HCT116 (cell line): ENCODE data around the gene FAM168A. TPM values are rescaled to one million over a fixed set of nuclear protein-coding genes. Genes with fewer than 3 reads are reported as not detected.

ENCODE experiments used
- ATAC-seq: fragments of 200-7000 bp; cut with Tn5 transposase; 2 replicates; pipeline ENCODE4 v1.9.1; 2020; ENCODE audit warnings: mild to moderate bottlenecking, moderate library complexity
- BruUV-seq: library from RNA; stranded (reverse); fragments of 400-500 nt; replicated peaks from 2 replicates; lab custom pipeline; 2021; lab: Mats Ljungman, UMichigan
- CTCF ChIA-PET: fragments of 300-600 bp; sonication (Branson Sonifier 250); formaldehyde crosslinking; loops from one replicate; lab custom pipeline; 2021; ENCODE audit warnings: antibody characterized with exemption; lab: Charles Lee
- POLR2A ChIA-PET: fragments of 300-600, 350-600 bp; sonication (Branson Sonifier 250); formaldehyde crosslinking; loops from one replicate; lab custom pipeline; 2021; ENCODE audit warnings: antibody characterized with exemption; lab: Charles Lee
- RAD21 ChIA-PET, 2 experiments: fragments of 300-600 bp; sonication (Branson Sonifier 250); formaldehyde crosslinking; loops; one replicate each; lab custom pipeline; 2023; ENCODE audit warnings: low total read pairs in 2 of 2; ENCODE audit not compliant: uncharacterized antibody in 2 of 2, unreplicated experiment in 2 of 2, low non-redundant PET in 1 of 2; lab: Charles Lee
- DNase-seq: peaks from one replicate; pipeline ENCODE4 v3.0.0-alpha.2; 2010; ENCODE audit warnings: low read depth, low spot score
- H2AFZ ChIP-seq: fragments of 200-600 bp; shearing (Covaris generic), sonication (generic); 2 replicates; pipeline ENCODE4 v1.6.1; 2017; ENCODE audit warnings: low read depth, mixed run types, mixed read lengths, antibody characterized with exemption, low read length; ENCODE audit not compliant: poor library complexity, severe bottlenecking
- H3K27ac ChIP-seq: 2 replicates; pipeline ENCODE4 v1.5.1; 2012; ENCODE audit warnings: low read depth, low read length
- H3K27me3 ChIP-seq: fragments of 200-600 bp; sonication (generic); 2 replicates; pipeline ENCODE4 v1.6.1; 2016; ENCODE audit warnings: mixed run types, low read length, mixed read lengths; ENCODE audit not compliant: insufficient read depth
- H3K36me3 ChIP-seq, 2 experiments: fragments of 200-500 bp in 1 of 2; fragments of 200-600 bp in 1 of 2; sonication (Bioruptor generic) in 1 of 2; sonication (generic) in 1 of 2; 2 replicates each; pipeline versions ENCODE4 v1.5.1 to v1.6.1; 2014 to 2016; ENCODE audit warnings: low read length in 2 of 2, inconsistent platforms in 1 of 2, mixed read lengths in 1 of 2, mixed run types in 1 of 2; ENCODE audit not compliant: insufficient read depth in 2 of 2, control insufficient read depth in 1 of 2
- H3K4me1 ChIP-seq, 2 experiments: fragments of 200-600 bp in 1 of 2; sonication (generic) in 1 of 2; 2 replicates each; pipeline versions ENCODE4 v1.5.1 to v1.6.1; 2012 to 2017; ENCODE audit warnings: low read length in 2 of 2, inconsistent platforms in 1 of 2, mild to moderate bottlenecking in 1 of 2, mixed read lengths in 1 of 2, mixed run types in 1 of 2, moderate library complexity in 1 of 2; ENCODE audit not compliant: insufficient read depth in 2 of 2, control insufficient read depth in 1 of 2
- H3K4me2 ChIP-seq: fragments of 200-600 bp; sonication (generic); 2 replicates; pipeline ENCODE4 v1.6.1; 2017; ENCODE audit warnings: mixed run types, low read length, mixed read lengths
- H3K4me3 ChIP-seq, 2 experiments: fragments of 200-600 bp in 1 of 2; sonication (generic) in 1 of 2; replicated peaks in 1 of 2; 2 replicates each; pipeline ENCODE4 v1.5.1; 2011 to 2016; ENCODE audit warnings: low read length in 2 of 2, control low read depth in 1 of 2, low read depth in 1 of 2, mild to moderate bottlenecking in 1 of 2, mixed read lengths in 1 of 2, mixed run types in 1 of 2
- H3K79me2 ChIP-seq: fragments of 200-600 bp; sonication (generic); 2 replicates; pipeline ENCODE4 v1.6.1; 2017; ENCODE audit warnings: mild to moderate bottlenecking, mixed run types, low read length, moderate library complexity, mixed read lengths; ENCODE audit not compliant: insufficient read depth
- H3K9ac ChIP-seq: fragments of 200-600 bp; sonication (generic); 2 replicates; pipeline ENCODE4 v1.6.1; 2016; ENCODE audit warnings: low read length, mixed read lengths
- H3K9me2 ChIP-seq: fragments of 200-600 bp; sonication (generic), shearing (Covaris generic); 2 replicates; pipeline ENCODE4 v1.6.1; 2017; ENCODE audit warnings: mixed run types, mild to moderate bottlenecking, moderate library complexity; ENCODE audit not compliant: insufficient read depth
- H3K9me3 ChIP-seq, 2 experiments: fragments of 200-500 bp in 1 of 2; fragments of 200-600 bp in 1 of 2; sonication (Bioruptor generic) in 1 of 2; sonication (generic) in 1 of 2; 2 replicates each; pipeline ENCODE4 v1.6.1; 2014 to 2017; ENCODE audit warnings: low read length in 2 of 2, mixed read lengths in 2 of 2, inconsistent platforms in 1 of 2, low read depth in 1 of 2, mild to moderate bottlenecking in 1 of 2, mixed run types in 1 of 2, moderate library complexity in 1 of 2; ENCODE audit not compliant: control insufficient read depth in 1 of 2, insufficient read depth in 1 of 2
- H4K20me1 ChIP-seq: fragments of 200-600 bp; sonication (generic), shearing (Covaris generic); 2 replicates; pipeline ENCODE4 v1.6.1; 2017; ENCODE audit warnings: mixed run types, mild to moderate bottlenecking, moderate library complexity; ENCODE audit not compliant: insufficient read depth
- ATF3 ChIP-seq: IDR thresholded peaks from 2 replicates; pipeline ENCODE4 v1.6.1; 2012
- CEBPB ChIP-seq: IDR thresholded peaks from 2 replicates; pipeline ENCODE4 v1.6.1; 2012; ENCODE audit warnings: low read depth
- CTCF ChIP-seq, 3 experiments: fragments of 200-600 bp in 1 of 3; sonication (generic) in 1 of 3; IDR thresholded peaks in 2 of 3; conservative IDR thresholded peaks in 1 of 3; 2 replicates each; pipeline ENCODE4 v1.5.1; 2012 to 2017; ENCODE audit warnings: low read depth in 2 of 3, low read length in 2 of 3, antibody characterized with exemption in 1 of 3, borderline replicate concordance in 1 of 3, control low read depth in 1 of 3, mild to moderate bottlenecking in 1 of 3, mixed read lengths in 1 of 3, mixed run types in 1 of 3, moderate library complexity in 1 of 3; ENCODE audit not compliant: insufficient read depth in 1 of 3
- EGR1 ChIP-seq: IDR thresholded peaks from 2 replicates; pipeline ENCODE4 v1.6.1; 2012; ENCODE audit warnings: low read depth
- ELF1 ChIP-seq: IDR thresholded peaks from 2 replicates; pipeline ENCODE4 v1.6.1; 2012; ENCODE audit warnings: low read depth, borderline replicate concordance
- EZH2 ChIP-seq: fragments of 200-600 bp; sonication (generic); IDR thresholded peaks from 2 replicates; pipeline ENCODE4 v1.6.1; 2017; ENCODE audit warnings: antibody characterized with exemption, mixed run types
- EZH2phosphoT487 ChIP-seq: fragments of 200-600 bp; IDR thresholded peaks from 2 replicates; pipeline ENCODE4 v1.6.1; 2018; ENCODE audit warnings: antibody characterized with exemption, borderline replicate concordance
- JUND ChIP-seq: IDR thresholded peaks from 2 replicates; pipeline ENCODE4 v1.6.1; 2012
- MAX ChIP-seq: IDR thresholded peaks from 2 replicates; pipeline ENCODE4 v1.6.1; 2012
- RAD21 ChIP-seq: IDR thresholded peaks from 2 replicates; pipeline ENCODE4 v1.6.1; 2012; ENCODE audit warnings: low read depth, mild to moderate bottlenecking
- REST ChIP-seq: IDR thresholded peaks from 2 replicates; pipeline ENCODE4 v1.6.1; 2012; ENCODE audit warnings: low read depth
- SIN3A ChIP-seq: IDR thresholded peaks from 2 replicates; pipeline ENCODE4 v1.6.1; 2012; ENCODE audit warnings: low read depth
- SP1 ChIP-seq: IDR thresholded peaks from 2 replicates; pipeline ENCODE4 v1.6.1; 2012; ENCODE audit warnings: low read depth
- TCF7L2 ChIP-seq: IDR thresholded peaks from 2 replicates; pipeline ENCODE4 v1.7.0; 2011; ENCODE audit warnings: borderline replicate concordance, inconsistent platforms; ENCODE audit not compliant: insufficient read depth, insufficient read length; ENCODE audit errors: extremely low read depth
- YY1 ChIP-seq: IDR thresholded peaks from 2 replicates; pipeline ENCODE4 v1.6.1; 2011; ENCODE audit warnings: low read length, low read depth, moderate library complexity, mild to moderate bottlenecking; ENCODE audit not compliant: insufficient replicate concordance; ENCODE audit errors: extremely low read depth
- ZBTB33 ChIP-seq: IDR thresholded peaks from 2 replicates; pipeline ENCODE4 v1.6.1; 2011; ENCODE audit warnings: mild to moderate bottlenecking, low read length, moderate library complexity; ENCODE audit not compliant: insufficient replicate concordance; ENCODE audit errors: extremely low read depth
- ZFX ChIP-seq: fragments of 450-650 bp; IDR thresholded peaks from 2 replicates; pipeline ENCODE4 v1.6.1; 2017
- intact Hi-C: fragments of 100-400 bp; cut with micrococcal nuclease; formaldehyde crosslinking; loops from 2 replicates; pipeline ENCODE4 v1.10.0; 2022
- total RNA-seq: library from RNA; stranded (reverse); gene quantifications from one replicate; pipeline ENCODE4 v1.2.1, GENCODE V29; 2021; ENCODE audit not compliant: unreplicated experiment

Gene FAM168A
- total RNA-seq, 1 experiment from 2014 or later: 31.5 TPM

- no peak for TF ChIP-seq CTCF (IDR thresholded peaks at IDR 0.05 in 2 of 3, conservative IDR thresholded peaks at IDR 0.05 in 1 of 3; ENCODE audit: borderline replicate concordance in 1 of 3, insufficient read depth in 1 of 3, low read depth in 2 of 3, low read length in 2 of 3)
These were observed 11.9 kb downstream of the FAM168A start (continued) for GRCh38 chr11:73585834-73586575.

GRCh38 chr11:73584831-73585230 is 13.1 kb downstream of the FAM168A start:
- POLR2A ChIA-PET: no interaction called here
- H3K79me2 ChIP-seq: peaks cover 41% of the 10 kb centered on the region
- no peak overlapping the region for H3K9ac ChIP-seq
- H3K9me2 ChIP-seq: no peaks in the 10 kb centered on the region
- H3K4me1 ChIP-seq: 0 out of 4 replicates have a peak, but pooled peaks cover 0 to 3% of the 10 kb centered on the region in 2 experiments
- no peak for ATAC-seq
- no peak overlapping the region for H3K4me2 ChIP-seq
- H3K36me3 ChIP-seq: no peaks in the 10 kb centered on the region
- no TSS peak for BruUV-seq
- H3K9me3 ChIP-seq: no peaks in the 10 kb centered on the region
- intact Hi-C loops: no loop called here
- no peaks in the 10 kb centered on the region for H3K27me3 ChIP-seq
- H3K4me3 ChIP-seq: no peak overlapping the region
- no peaks in the 10 kb centered on the region for H4K20me1 ChIP-seq
- CTCF ChIA-PET: no interaction called here
- no peak for DNase-seq
- RAD21 ChIA-PET: interaction anchor here (0.5 to 1.0 kb wide), 2 partner anchors 28 to 58 kb away, joined by 3 to 4 read pairs; no protein-coding TSS in a partner anchor
- H2AFZ ChIP-seq: no peak overlapping the region
- no peak overlapping the region for H3K27ac ChIP-seq
- TF ChIP-seq YY1: no peak
- no peak for TF ChIP-seq REST
- TF ChIP-seq EZH2phosphoT487: no peak
- no peak for TF ChIP-seq SIN3A
- TF ChIP-seq EZH2: no peak
- no peak for TF ChIP-seq CEBPB
- TF ChIP-seq ZFX: no peak
- TF ChIP-seq ATF3: no peak
- TF ChIP-seq MAX: no peak
- TF ChIP-seq ELF1: no peak
- no peak for TF ChIP-seq EGR1
- TF ChIP-seq SP1: no peak
- TF ChIP-seq ZBTB33: no peak
- no peak for TF ChIP-seq TCF7L2
- TF ChIP-seq JUND: no peak
- TF ChIP-seq RAD21: no peak
